A549 (cell line): Measurements from ENCODE around the gene VAT1L. TPM values are rescaled to one million over a fixed set of nuclear protein-coding genes. Genes with fewer than 3 reads are reported as not detected.

Experiments
- ATAC-seq, 2 experiments: fragments of 200-7000 bp in 1 of 2; fragments of >200 bp in 1 of 2; cut with Nextera tagmentation in 1 of 2; cut with Tn5 transposase in 1 of 2; 3 replicates each; pipeline versions ENCODE4 v1.8.0 to v1.9.1; 2018 to 2020; ENCODE audit warnings: mild to moderate bottlenecking in 1 of 2, moderate library complexity in 1 of 2
- CTCF ChIA-PET: fragments of 300-600 bp; sonication (Branson Sonifier 250); formaldehyde crosslinking; extraction: SDS; loops from one replicate; lab custom pipeline; 2021; ENCODE audit warnings: antibody characterized with exemption, inconsistent platforms; lab: Yijun Ruan, JAX
- POLR2A ChIA-PET: fragments of 350-600 bp; formaldehyde crosslinking; extraction: SDS; loops from one replicate; lab custom pipeline; 2021; ENCODE audit warnings: antibody characterized with exemption, inconsistent platforms; lab: Yijun Ruan, JAX
- DNase-seq, 2 experiments: peaks; one replicate each; pipeline versions ENCODE4 v3.0.0 to v3.0.0-alpha.2; 2011 to 2016; ENCODE audit warnings: low read depth in 1 of 2, low spot score in 1 of 2
- FAIRE-seq: peaks from 2 replicates; lab custom pipeline; 2011; peaks lifted over from hg19 to GRCh38; lab: Jason Lieb, UNC
- H3K27ac ChIP-seq, 2 experiments: fragments of >200 bp; sonication (Bioruptor Twin); formaldehyde crosslinking; 3 replicates each; pipeline ENCODE4 v1.5.1; 2016 to 2017
- H3K4me1 ChIP-seq: fragments of >200 bp; sonication (Bioruptor Twin); formaldehyde crosslinking; 3 replicates; pipeline ENCODE4 v1.6.1; 2016
- H3K4me2 ChIP-seq: fragments of >200 bp; sonication (Bioruptor Twin); formaldehyde crosslinking; 3 replicates; pipeline ENCODE4 v1.6.1; 2016
- H3K4me3 ChIP-seq: fragments of >200 bp; sonication (Bioruptor Twin); formaldehyde crosslinking; 3 replicates; pipeline ENCODE4 v1.5.1; 2016
- H3K9me3 ChIP-seq: fragments of >200 bp; sonication (Bioruptor Twin); formaldehyde crosslinking; 3 replicates; pipeline ENCODE4 v1.6.1; 2016
- BHLHE40 ChIP-seq: IDR thresholded peaks from 2 replicates; pipeline ENCODE4 v1.6.1; 2012; ENCODE audit warnings: low read depth, low read length, inconsistent platforms
- CBX8 ChIP-seq: fragments of 200-600 bp; sonication (generic); IDR thresholded peaks from 2 replicates; pipeline ENCODE4 v1.6.1; 2016
- CEBPB ChIP-seq, 2 experiments: fragments of >200 bp in 1 of 2; sonication (Bioruptor Twin) in 1 of 2; formaldehyde crosslinking in 1 of 2; IDR thresholded peaks; 2 replicates each; pipeline ENCODE4 v1.6.1; 2012 to 2016
- CHD2 ChIP-seq: fragments of 150-350 bp; IDR thresholded peaks from 2 replicates; pipeline ENCODE4 v1.6.1; 2014; ENCODE audit warnings: low read length; ENCODE audit not compliant: partially characterized antibody
- EHF ChIP-seq: fragments of 250-450 bp; sonication (Bioruptor Pico); IDR thresholded peaks from 2 replicates; pipeline ENCODE4 v1.5.0; 2020; ENCODE audit warnings: mild to moderate bottlenecking
- ESRRA ChIP-seq: fragments of 150-350 bp; IDR thresholded peaks from 2 replicates; pipeline ENCODE4 v1.6.1; 2014; ENCODE audit warnings: mild to moderate bottlenecking, low read length, borderline replicate concordance
- FOSL2 ChIP-seq, 2 experiments: fragments of 450-650 bp in 1 of 2; fragments of >200 bp in 1 of 2; sonication (Bioruptor Twin) in 1 of 2; formaldehyde crosslinking; IDR thresholded peaks; 2 replicates each; pipeline versions ENCODE4 v1.5.0 to v1.6.1; 2016 to 2020; ENCODE audit warnings: mild to moderate bottlenecking in 1 of 2, moderate library complexity in 1 of 2
- FOXS1 ChIP-seq: fragments of 250-450 bp; sonication (Bioruptor Pico); IDR thresholded peaks from 2 replicates; pipeline ENCODE4 v1.5.0; 2020; ENCODE audit warnings: mild to moderate bottlenecking, moderate library complexity
- HDAC2 ChIP-seq: fragments of 200-600 bp; sonication (generic); IDR thresholded peaks from 2 replicates; pipeline ENCODE4 v1.6.1; 2016
- HMGXB4 ChIP-seq: fragments of 250-450 bp; sonication (Bioruptor Pico); IDR thresholded peaks from 2 replicates; pipeline ENCODE4 v1.5.0; 2021; ENCODE audit warnings: mild to moderate bottlenecking, moderate library complexity, borderline replicate concordance
- KDM5A ChIP-seq: fragments of 200-600 bp; sonication (generic); IDR thresholded peaks from 2 replicates; pipeline ENCODE4 v1.6.1; 2016; ENCODE audit warnings: antibody characterized with exemption, mild to moderate bottlenecking
- MYC ChIP-seq: IDR thresholded peaks from 2 replicates; pipeline ENCODE4 v1.6.1; 2012; ENCODE audit warnings: mild to moderate bottlenecking, inconsistent platforms, low read length, improper control_type of control experiment, borderline replicate concordance
- NR3C1 ChIP-seq: fragments of >200 bp; sonication (Bioruptor Twin); formaldehyde crosslinking; IDR thresholded peaks from 3 replicates; pipeline ENCODE4 v1.6.1; 2017
- RAD21 ChIP-seq, 2 experiments: fragments of >200 bp in 1 of 2; sonication (Bioruptor Twin) in 1 of 2; formaldehyde crosslinking in 1 of 2; IDR thresholded peaks in 1 of 2; conservative IDR thresholded peaks in 1 of 2; 2 replicates in 1 of 2; 3 replicates in 1 of 2; pipeline ENCODE4 v1.6.1; 2012 to 2018; ENCODE audit warnings: inconsistent platforms in 1 of 2
- RCOR1 ChIP-seq: fragments of 150-350 bp; IDR thresholded peaks from 2 replicates; pipeline ENCODE4 v1.6.1; 2014; ENCODE audit warnings: antibody characterized with exemption, low read length, low read depth
- SMC3 ChIP-seq: fragments of >200 bp; sonication (Bioruptor Twin); formaldehyde crosslinking; IDR thresholded peaks from 3 replicates; pipeline ENCODE4 v1.6.1; 2018; ENCODE audit warnings: inconsistent platforms
- TFCP2L1 ChIP-seq: fragments of 250-450 bp; sonication (Bioruptor Pico); IDR thresholded peaks from 2 replicates; pipeline ENCODE4 v1.5.0; 2021; ENCODE audit warnings: mild to moderate bottlenecking
- USF2 ChIP-seq: fragments of 450-650 bp; IDR thresholded peaks from 2 replicates; pipeline ENCODE4 v1.6.1; 2014; ENCODE audit warnings: antibody characterized with exemption
- ZNF302 ChIP-seq: fragments of 250-450 bp; sonication (Bioruptor Pico); IDR thresholded peaks from 2 replicates; pipeline ENCODE4 v1.9.0; 2021; ENCODE audit warnings: inconsistent platforms, mild to moderate bottlenecking, moderate library complexity
- WGBS: methylation state at CpG from one replicate; pipeline ENCODE4 v1.1.6; 2017; ENCODE audit errors: missing lambda C conversion rate; 5-methylcytosine and 5-hydroxymethylcytosine counted together
- polyA plus RNA-seq, 4 experiments: library from polyadenylated mRNA; depleted of rRNA in 3 of 4; stranded (reverse); fragments of >200 nt; fragmentation: RNase III in 1 of 4; extraction: RNeasy Plus Mini Kit Qiagen cat#74134 plus additional on column Dnase treatment in 1 of 4; gene quantifications; 2 replicates in 3 of 4; 3 replicates in 1 of 4; pipeline ENCODE4 v1.2.3, GENCODE V29; 2011 to 2017
- TF ChIP-seq, protein P1 (sequence below): fragments of 150-350 bp; IDR thresholded peaks from 2 replicates; pipeline ENCODE4 v1.6.1; 2014; ENCODE audit warnings: low read depth, mild to moderate bottlenecking, low read length
- TF ChIP-seq, protein P2 (sequence below): fragments of >200 bp; sonication (Bioruptor Twin); formaldehyde crosslinking; IDR thresholded peaks from 3 replicates; pipeline ENCODE4 v1.5.1; 2016
- TF ChIP-seq, protein P3 (sequence below): fragments of >200 bp; sonication (Bioruptor Twin); formaldehyde crosslinking; IDR thresholded peaks from 2 replicates; pipeline ENCODE4 v1.6.1; 2016
- TF ChIP-seq, protein P4 (sequence below): IDR thresholded peaks from 2 replicates; pipeline ENCODE4 v1.6.1; 2012

The VAT1L gene
- polyA plus RNA-seq, 2 of the 4 experiments (the other 2 are of a cell fraction): not detected

GRCh38 chr16:77749415-77749814 is 38.9 kb upstream of the VAT1L start:
- ChIA-PET POLR2A (no interaction called here), CTCF (no interaction called here)
- FAIRE-seq (no peak), ATAC-seq (no peak), DNase-seq (no peak)
- Histone ChIP-seq H3K4me3 (no peak overlapping the region), H3K4me1 (no peaks in the 10 kb centered on the region), H3K27ac (no peak overlapping the region), H3K9me3 (no peaks in the 10 kb centered on the region), H3K4me2 (no peak overlapping the region)
- 0% methylated on average over 1 of the region's 1 CpG for whole genome bisulfite sequencing
- TF ChIP-seq RCOR1 (no peak), FOXS1 (no peak), EHF (CRISPR knock-in tag) (no peak), TFCP2L1 (CRISPR knock-in tag) (no peak), CBX8 (no peak), FOSL2 (IDR thresholded peaks at IDR 0.05) (no peak), FOSL2 (CRISPR knock-in tag; IDR thresholded peaks at IDR 0.05) (no peak)

DNA sequence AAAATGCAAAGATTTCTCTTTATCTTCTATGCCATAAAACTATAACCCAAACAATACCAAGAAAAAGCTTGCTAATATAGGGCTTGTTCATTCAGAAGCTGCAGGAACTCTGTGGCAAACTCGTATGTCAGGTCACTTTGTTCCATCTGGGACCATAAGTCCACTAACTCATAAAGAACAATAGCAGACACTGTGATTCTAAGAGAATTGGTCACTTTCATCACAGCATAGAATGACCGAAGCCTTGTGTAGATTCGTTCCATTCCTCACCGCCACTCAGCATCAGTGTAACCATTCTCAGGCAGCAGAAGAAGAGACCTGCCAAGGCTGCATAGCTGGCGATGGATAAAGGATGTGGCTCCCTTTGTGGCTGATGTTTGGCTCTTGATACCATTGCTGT is 30.3 kb upstream of the VAT1L start:
- no peak overlapping the region for H3K27ac ChIP-seq
- no peak overlapping the region for H3K4me3 ChIP-seq
- ATAC-seq: no peak
- H3K4me1 ChIP-seq: no peaks in the 10 kb centered on the region
- TF ChIP-seq, protein P1, sequence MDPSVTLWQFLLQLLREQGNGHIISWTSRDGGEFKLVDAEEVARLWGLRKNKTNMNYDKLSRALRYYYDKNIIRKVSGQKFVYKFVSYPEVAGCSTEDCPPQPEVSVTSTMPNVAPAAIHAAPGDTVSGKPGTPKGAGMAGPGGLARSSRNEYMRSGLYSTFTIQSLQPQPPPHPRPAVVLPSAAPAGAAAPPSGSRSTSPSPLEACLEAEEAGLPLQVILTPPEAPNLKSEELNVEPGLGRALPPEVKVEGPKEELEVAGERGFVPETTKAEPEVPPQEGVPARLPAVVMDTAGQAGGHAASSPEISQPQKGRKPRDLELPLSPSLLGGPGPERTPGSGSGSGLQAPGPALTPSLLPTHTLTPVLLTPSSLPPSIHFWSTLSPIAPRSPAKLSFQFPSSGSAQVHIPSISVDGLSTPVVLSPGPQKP: no peak
- TF ChIP-seq SMC3 (no peak), KDM5A (no peak), ZNF302 (no peak)
- TF ChIP-seq, all 56 proteins: peak for 0
- ChIA-PET POLR2A (no interaction called here), CTCF (interaction anchor here (0.6 to 1.1 kb wide), 4 partner anchors 10 to 430 kb away, joined by 3 to 4 read pairs (median 3); no protein-coding TSS in a partner anchor)
- FAIRE-seq (no peak), DNase-seq (no peak)
- Histone ChIP-seq H3K4me2 (no peak overlapping the region), H3K9me3 (no peaks in the 10 kb centered on the region)
- WGBS: 53% methylated on average over 5 of the region's 5 CpGs

DNA sequence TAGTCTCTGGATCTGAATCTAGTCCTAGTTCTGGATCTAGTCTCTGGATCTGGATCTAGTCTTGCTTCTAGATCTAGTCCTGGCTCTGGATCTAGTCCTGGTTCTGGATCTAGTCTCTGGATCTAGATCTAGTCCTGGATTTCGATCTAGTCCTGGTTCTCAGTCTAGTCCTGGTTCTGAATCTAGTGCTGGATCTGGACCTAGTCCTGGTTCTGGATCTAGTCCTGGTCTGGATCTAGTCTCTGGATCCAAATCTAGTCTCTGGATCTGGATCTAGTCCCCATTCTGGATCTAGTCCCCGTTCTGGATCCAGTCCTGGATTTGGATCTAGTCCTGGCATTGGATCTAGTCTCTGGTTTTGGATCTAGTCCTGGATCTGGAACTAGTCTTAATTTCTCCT is 29.9 kb upstream of the VAT1L start:
- Histone ChIP-seq H3K4me1 (no peaks in the 10 kb centered on the region), H3K4me3 (no peak overlapping the region), H3K9me3 (no peaks in the 10 kb centered on the region), H3K4me2 (no peak overlapping the region), H3K27ac (no peak overlapping the region)
- 0% methylated on average over 2 of the region's 2 CpGs for WGBS
- ATAC-seq (no peak), DNase-seq (no peak), FAIRE-seq (no peak)
- ChIA-PET POLR2A (no interaction called here), CTCF (interaction anchor here (0.6 kb wide), 1 partner anchor 244 kb away, joined by 3 read pairs; no protein-coding TSS in a partner anchor)
- TF ChIP-seq RAD21 (conservative IDR thresholded peaks at IDR 0.05 in 1 of 2, IDR thresholded peaks at IDR 0.05 in 1 of 2): no peak
- TF ChIP-seq BHLHE40: no peak
- TF ChIP-seq, protein P2, sequence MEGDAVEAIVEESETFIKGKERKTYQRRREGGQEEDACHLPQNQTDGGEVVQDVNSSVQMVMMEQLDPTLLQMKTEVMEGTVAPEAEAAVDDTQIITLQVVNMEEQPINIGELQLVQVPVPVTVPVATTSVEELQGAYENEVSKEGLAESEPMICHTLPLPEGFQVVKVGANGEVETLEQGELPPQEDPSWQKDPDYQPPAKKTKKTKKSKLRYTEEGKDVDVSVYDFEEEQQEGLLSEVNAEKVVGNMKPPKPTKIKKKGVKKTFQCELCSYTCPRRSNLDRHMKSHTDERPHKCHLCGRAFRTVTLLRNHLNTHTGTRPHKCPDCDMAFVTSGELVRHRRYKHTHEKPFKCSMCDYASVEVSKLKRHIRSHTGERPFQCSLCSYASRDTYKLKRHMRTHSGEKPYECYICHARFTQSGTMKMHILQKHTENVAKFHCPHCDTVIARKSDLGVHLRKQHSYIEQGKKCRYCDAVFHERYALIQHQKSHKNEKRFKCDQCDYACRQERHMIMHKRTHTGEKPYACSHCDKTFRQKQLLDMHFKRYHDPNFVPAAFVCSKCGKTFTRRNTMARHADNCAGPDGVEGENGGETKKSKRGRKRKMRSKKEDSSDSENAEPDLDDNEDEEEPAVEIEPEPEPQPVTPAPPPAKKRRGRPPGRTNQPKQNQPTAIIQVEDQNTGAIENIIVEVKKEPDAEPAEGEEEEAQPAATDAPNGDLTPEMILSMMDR: no peak
- TF ChIP-seq CEBPB (IDR thresholded peaks at IDR 0.05): no peak
- no peak for TF ChIP-seq HMGXB4 (CRISPR knock-in tag)
- TF ChIP-seq, protein P3, sequence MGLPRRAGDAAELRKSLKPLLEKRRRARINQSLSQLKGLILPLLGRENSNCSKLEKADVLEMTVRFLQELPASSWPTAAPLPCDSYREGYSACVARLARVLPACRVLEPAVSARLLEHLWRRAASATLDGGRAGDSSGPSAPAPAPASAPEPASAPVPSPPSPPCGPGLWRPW: no peak
- no peak for TF ChIP-seq USF2
- TF ChIP-seq, protein P4, sequence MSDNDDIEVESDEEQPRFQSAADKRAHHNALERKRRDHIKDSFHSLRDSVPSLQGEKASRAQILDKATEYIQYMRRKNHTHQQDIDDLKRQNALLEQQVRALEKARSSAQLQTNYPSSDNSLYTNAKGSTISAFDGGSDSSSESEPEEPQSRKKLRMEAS: no peak
- TF ChIP-seq NR3C1: no peak
- TF ChIP-seq MYC: no peak
- TF ChIP-seq KDM5A: no peak
- TF ChIP-seq CHD2: no peak
- no peak for TF ChIP-seq SMC3
- TF ChIP-seq HDAC2: no peak
- no peak for TF ChIP-seq FOSL2 (IDR thresholded peaks at IDR 0.05)
- no peak for TF ChIP-seq FOSL2 (CRISPR knock-in tag; IDR thresholded peaks at IDR 0.05)
- TF ChIP-seq ESRRA: no peak
